GM23338 (cell line): ENCODE measurements around the gene IL9. TPM values are rescaled to one million over a fixed set of nuclear protein-coding genes. Genes with fewer than 3 reads are reported as not detected.
A peak's percentile ranks its signal among the peaks of the same experiment; 100 is the strongest.

Source experiments
- ATAC-seq: fragments of 200-7000 bp; cut with Tn5 transposase; 3 replicates; pipeline ENCODE4 v1.9.1; 2020
- DNase-seq: peaks from one replicate; pipeline ENCODE4 v3.0.0-alpha.2; 2015; ENCODE audit warnings: low spot score
- H2AFZ ChIP-seq: fragments of 200-600 bp; sonication (generic); 2 replicates; pipeline ENCODE4 v1.8.0; 2016; ENCODE audit warnings: antibody characterized with exemption, mild to moderate bottlenecking, moderate library complexity
- H3F3A ChIP-seq: fragments of 200-600 bp; sonication (generic); replicated peaks from 2 replicates; pipeline ENCODE4 v1.8.0; 2017; ENCODE audit warnings: antibody characterized with exemption, mixed run types, low read depth
- H3K27ac ChIP-seq: fragments of 200-600 bp; sonication (generic); 2 replicates; pipeline ENCODE4 v1.6.1; 2016; ENCODE audit warnings: low read depth
- H3K27me3 ChIP-seq: fragments of 200-600 bp; sonication (generic); 2 replicates; pipeline ENCODE4 v1.8.0; 2016; ENCODE audit warnings: mild to moderate bottlenecking, mixed run types, moderate library complexity; ENCODE audit not compliant: insufficient read depth
- H3K36me3 ChIP-seq: fragments of 200-600 bp; sonication (generic); 2 replicates; pipeline ENCODE4 v1.8.0; 2016; ENCODE audit warnings: mild to moderate bottlenecking; ENCODE audit not compliant: insufficient read depth
- H3K4me1 ChIP-seq: fragments of 200-600 bp; sonication (generic); 2 replicates; pipeline ENCODE4 v1.8.0; 2016; ENCODE audit warnings: mild to moderate bottlenecking, moderate library complexity; ENCODE audit not compliant: insufficient read depth
- H3K4me2 ChIP-seq: fragments of 200-600 bp; sonication (generic); 2 replicates; pipeline ENCODE4 v1.7.1; 2017; ENCODE audit warnings: mixed run types
- H3K4me3 ChIP-seq: fragments of 200-600 bp; sonication (generic); 2 replicates; pipeline ENCODE4 v1.6.1; 2016; ENCODE audit warnings: mixed run types
- H3K79me2 ChIP-seq: fragments of 200-600 bp; sonication (generic); replicated peaks from 2 replicates; pipeline ENCODE4 v1.8.0; 2017; ENCODE audit warnings: mild to moderate bottlenecking; ENCODE audit not compliant: insufficient read depth
- H3K9me2 ChIP-seq: fragments of 200-600 bp; sonication (generic); 2 replicates; pipeline ENCODE4 v1.8.0; 2017; ENCODE audit not compliant: insufficient read depth
- H4K20me1 ChIP-seq: fragments of 200-600 bp; sonication (generic); replicated peaks from 2 replicates; pipeline ENCODE4 v1.8.0; 2017; ENCODE audit warnings: mild to moderate bottlenecking; ENCODE audit not compliant: insufficient read depth
- H3K27ac Mint-ChIP-seq: 2 replicates; pipeline ENCODE4 v1.8.0; 2020; ENCODE audit warnings: inconsistent platforms, mild to moderate bottlenecking, moderate library complexity, mixed read lengths
- H3K27me3 Mint-ChIP-seq: 3 replicates; pipeline ENCODE4 v1.8.0; 2022; ENCODE audit warnings: low read depth, mild to moderate bottlenecking, moderate library complexity, mixed read lengths, inconsistent platforms; ENCODE audit not compliant: insufficient read depth, poor library complexity
- H3K36me3 Mint-ChIP-seq: 3 replicates; pipeline ENCODE4 v1.8.0; 2021; ENCODE audit warnings: low read depth, mild to moderate bottlenecking, inconsistent platforms, moderate library complexity, mixed read lengths
- H3K4me1 Mint-ChIP-seq: 3 replicates; pipeline ENCODE4 v1.8.0; 2020; ENCODE audit warnings: mild to moderate bottlenecking, inconsistent platforms, mixed read lengths
- H3K4me3 Mint-ChIP-seq: 3 replicates; pipeline ENCODE4 v1.8.0; 2021; ENCODE audit warnings: moderate library complexity, mild to moderate bottlenecking, inconsistent platforms, mixed read lengths
- H3K9me3 Mint-ChIP-seq: 3 replicates; pipeline ENCODE4 v1.8.0; 2020; ENCODE audit warnings: moderate library complexity, mild to moderate bottlenecking, inconsistent platforms, mixed read lengths
- CREB1 ChIP-seq: fragments of 250-450 bp; sonication (Bioruptor Pico); IDR thresholded peaks from 2 replicates; pipeline ENCODE4 v1.5.0; 2020; ENCODE audit warnings: low read depth, mild to moderate bottlenecking, moderate library complexity
- CTCF ChIP-seq, 2 experiments: fragments of 200-600 bp in 1 of 2; sonication (generic) in 1 of 2; conservative IDR thresholded peaks; 2 replicates each; pipeline versions ENCODE4 v1.5.1 to v1.6.1; 2016 to 2017; ENCODE audit warnings: antibody characterized with exemption in 2 of 2, low read depth in 2 of 2, mild to moderate bottlenecking in 2 of 2, moderate library complexity in 1 of 2
- ETS1 ChIP-seq: IDR thresholded peaks from 2 replicates; pipeline ENCODE4 v1.6.1; 2016; ENCODE audit warnings: antibody characterized with exemption
- EZH2 ChIP-seq: fragments of 200-600 bp; sonication (generic); IDR thresholded peaks from one replicate; pipeline ENCODE4 v1.8.0; 2017; ENCODE audit warnings: antibody characterized with exemption, mild to moderate bottlenecking, low read depth; ENCODE audit not compliant: unreplicated experiment
- EZH2phosphoT487 ChIP-seq: fragments of 200-600 bp; sonication (generic); IDR thresholded peaks from one replicate; pipeline ENCODE4 v1.8.1; 2018; ENCODE audit warnings: antibody characterized with exemption; ENCODE audit not compliant: unreplicated experiment
- JUNB ChIP-seq: IDR thresholded peaks from one replicate; pipeline ENCODE4 v1.6.1; 2016; ENCODE audit warnings: antibody characterized with exemption; ENCODE audit not compliant: unreplicated experiment
- NANOG ChIP-seq: IDR thresholded peaks from 2 replicates; pipeline ENCODE4 v1.6.1; 2016; ENCODE audit warnings: antibody characterized with exemption, borderline replicate concordance
- POLR2AphosphoS5 ChIP-seq: IDR thresholded peaks from 2 replicates; pipeline ENCODE4 v1.6.1; 2016; ENCODE audit warnings: antibody characterized with exemption, low read depth
- REST ChIP-seq: IDR thresholded peaks from one replicate; pipeline ENCODE4 v1.6.1; 2018; ENCODE audit warnings: antibody characterized with exemption; ENCODE audit not compliant: unreplicated experiment
- STAT1 ChIP-seq: IDR thresholded peaks from one replicate; pipeline ENCODE4 v1.6.1; 2016; ENCODE audit warnings: antibody characterized with exemption; ENCODE audit not compliant: unreplicated experiment
- ZNF114 ChIP-seq: fragments of 250-450 bp; sonication (Bioruptor Pico); IDR thresholded peaks from 2 replicates; pipeline ENCODE4 v1.5.0; 2020; ENCODE audit warnings: mild to moderate bottlenecking, moderate library complexity
- ZNF331 ChIP-seq: fragments of 250-450 bp; sonication (Bioruptor Pico); IDR thresholded peaks from 2 replicates; pipeline ENCODE4 v1.5.0; 2020; ENCODE audit warnings: low read depth, mild to moderate bottlenecking, moderate library complexity
- ZNF462 ChIP-seq: fragments of 250-450 bp; sonication (Bioruptor Pico); IDR thresholded peaks from 2 replicates; pipeline ENCODE4 v1.5.0; 2020; ENCODE audit warnings: mild to moderate bottlenecking, moderate library complexity
- polyA plus RNA-seq: library from polyadenylated mRNA; unstranded; fragments of >200 nt; fragmentation: Nextera tagmentation; extraction: Ambion mirVana; gene quantifications from 2 replicates; pipeline ENCODE4 v1.2.1, GENCODE V29; 2016
- total RNA-seq: library from RNA; depleted of rRNA; stranded (reverse); fragments of >200 nt; shearing (Covaris generic); gene quantifications from 2 replicates; pipeline ENCODE4 v1.2.3, GENCODE V29; 2014

Gene IL9
- total and polyA plus RNA-seq, 2 experiments from 2014 or later: not detected

DNA sequence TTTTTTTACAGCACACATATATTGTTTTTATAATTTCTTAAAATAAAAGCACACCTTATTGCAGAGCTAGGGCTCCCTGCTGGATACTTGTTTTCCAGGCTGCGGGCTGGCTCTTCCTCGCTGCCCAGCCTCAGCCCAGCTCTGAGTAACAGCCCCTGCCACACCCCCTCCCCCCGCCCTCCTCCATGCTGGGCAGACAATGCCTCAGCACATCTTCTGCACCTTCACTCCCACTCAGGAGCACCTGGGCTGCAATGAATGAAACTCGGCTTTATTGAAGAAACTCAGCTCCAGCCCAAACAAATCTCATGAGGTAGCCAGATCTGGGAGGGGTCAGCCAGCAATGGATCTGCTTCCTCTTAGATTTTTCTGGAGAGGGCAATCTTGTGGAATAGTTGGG lies 9.5 kb downstream of the IL9 start:
- peaks cover 13% of the 10 kb centered on the region; the same call in 1 of the 2 replicates for H3K27me3 ChIP-seq
- H3K36me3 Mint-ChIP-seq: no peaks in the 10 kb centered on the region
- no peak overlapping the region for H3K4me3 ChIP-seq
- H3K4me3 Mint-ChIP-seq: no peak overlapping the region
- H3K27me3 Mint-ChIP-seq: peaks cover 6% of the 10 kb centered on the region
- no peak overlapping the region for H3K4me2 ChIP-seq
- peak; percentile 11 for DNase-seq
- H2AFZ ChIP-seq: no peak overlapping the region
- TF ChIP-seq STAT1 (no peak), ZNF462 (CRISPR knock-in tag) (no peak), REST (no peak), CREB1 (CRISPR knock-in tag) (no peak), EZH2 (no peak), NANOG (no peak), ZNF114 (CRISPR knock-in tag) (no peak), EZH2phosphoT487 (no peak), ETS1 (no peak), ZNF331 (no peak), POLR2AphosphoS5 (no peak), CTCF (conservative IDR thresholded peaks at IDR 0.05; ENCODE audit: low read depth in 2 of 2) (no peak), JUNB (no peak)
- H3K9me3 Mint-ChIP-seq: no peaks in the 10 kb centered on the region
- 0 out of 2 replicates have a peak, but pooled peaks cover 4% of the 10 kb centered on the region for H3K4me1 ChIP-seq
- H3K27ac ChIP-seq: no peak overlapping the region
- peaks cover 22% of the 10 kb centered on the region for H3K4me1 Mint-ChIP-seq
- H3K79me2 ChIP-seq: no peaks in the 10 kb centered on the region
- H4K20me1 ChIP-seq: no peaks in the 10 kb centered on the region
- H3K36me3 ChIP-seq: no peaks in the 10 kb centered on the region
- H3K27ac Mint-ChIP-seq: no peak overlapping the region
- no peaks in the 10 kb centered on the region for H3F3A ChIP-seq
- no peaks in the 10 kb centered on the region for H3K9me2 ChIP-seq
- no peak for ATAC-seq
